ENCODE data around the gene DHX34.

Gene DHX34

DNA sequence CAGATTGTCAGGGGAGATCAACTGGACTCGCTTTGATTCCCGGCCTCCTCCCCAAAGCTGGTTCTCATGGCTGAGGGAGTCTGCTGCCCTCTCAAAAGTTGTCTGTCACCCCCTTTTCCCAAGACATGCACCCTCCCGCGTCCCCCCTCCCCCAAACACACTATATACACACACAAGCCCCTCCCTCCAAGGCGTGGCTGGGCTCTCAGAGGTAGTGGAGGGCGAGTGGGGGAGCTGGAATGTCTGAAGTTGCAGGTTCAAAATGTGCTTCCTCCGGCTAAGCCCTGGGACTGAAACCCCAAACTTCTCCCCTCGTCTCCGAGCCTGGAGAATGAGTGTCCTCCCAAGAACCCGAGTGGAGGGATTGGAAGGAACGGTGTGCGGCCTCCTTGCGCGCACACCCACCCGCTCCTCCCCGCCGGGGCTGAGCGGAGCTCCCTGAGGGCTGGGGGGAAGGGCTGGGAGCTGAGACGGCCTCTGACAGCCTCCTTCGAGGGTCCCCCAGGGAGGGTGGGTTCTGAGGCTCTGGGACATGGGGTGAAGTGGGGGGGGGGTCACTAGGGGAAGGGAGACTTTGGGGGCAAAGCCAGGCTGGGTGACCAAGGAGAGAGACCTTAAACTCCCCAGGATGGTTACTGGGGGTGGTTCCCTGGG, 80.2 kb downstream of the DHX34 start:
- 0 out of 22 replicates have a peak overlapping the region, but pooled peaks of 2 of the 11 experiments have one; percentile 14 to 33 for H3K9ac ChIP-seq
- no peak for TF ChIP-seq Cebpa-rat (IDR thresholded peaks at IDR 0.05)

DNA sequence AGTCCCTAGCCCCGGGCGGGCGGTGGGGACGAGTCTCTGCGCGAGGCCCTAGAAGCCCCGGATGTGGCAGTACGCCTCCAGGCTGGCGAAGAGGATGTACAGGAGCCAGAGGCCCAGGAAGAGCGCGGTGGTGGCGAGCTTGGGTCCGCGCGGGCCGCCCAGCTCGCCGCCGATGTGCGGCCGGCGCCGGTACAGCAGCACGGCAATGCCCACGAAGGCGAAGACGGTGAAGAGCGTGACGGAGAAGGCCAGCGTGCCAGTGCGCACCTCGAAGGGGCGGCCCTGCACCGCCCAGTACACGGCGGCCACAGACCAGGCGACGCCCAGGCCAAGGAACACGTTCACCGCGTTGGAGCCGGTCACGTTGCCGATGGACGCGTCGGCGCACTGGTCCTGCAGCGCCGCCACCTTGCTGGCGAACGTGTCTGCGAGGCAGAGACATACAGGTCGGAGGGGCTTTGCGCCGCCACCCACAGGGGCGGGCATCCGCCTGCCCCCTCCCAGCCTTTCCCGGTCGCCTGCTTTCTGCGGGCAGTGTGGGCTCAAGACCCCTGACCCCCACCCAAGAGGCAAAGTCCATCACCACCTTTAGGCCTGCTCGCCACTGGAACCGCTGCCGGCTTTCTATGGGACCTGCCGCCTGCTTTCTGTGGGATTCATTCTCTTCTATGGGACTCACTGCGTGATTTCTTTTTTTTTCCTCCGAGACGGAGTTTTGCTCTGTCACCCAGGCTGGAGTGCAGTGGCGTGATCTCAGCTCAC, 81.1 kb downstream of the DHX34 start:
- Histone ChIP-seq H3K9me3 (replicated peaks in 1 of 11) (peaks cover 0 to 21% (median 12%) of the 10 kb centered on the region in 11 experiments; a peak in 15 of 22 replicates), H3K9ac (0 out of 22 replicates have a peak overlapping the region, but pooled peaks of 1 of the 11 experiments have one; percentile 14), H3K27ac (0 out of 22 replicates have a peak overlapping the region, but pooled peaks of 1 of the 11 experiments have one; percentile 30), H3K36me3 (no peaks in the 10 kb centered on the region), H3K27me3 (peaks cover 41 to 91% (median 74%) of the 10 kb centered on the region in 11 experiments), H3K4me2 (peak overlapping the region; percentile 77 to 99 (median 91)), H3K4me1 (peaks cover 45 to 56% (median 51%) of the 10 kb centered on the region in 10 experiments), H4K20me1 (peaks cover 0 to 44% (median 7%) of the 10 kb centered on the region in 11 experiments; a peak in 13 of 22 replicates), H3K4me3 (peak overlapping the region in 4 of 10 experiments; percentile 16 to 38 (median 26); a peak in 4 of 20 replicates)
- TF ChIP-seq Cebpa-rat (IDR thresholded peaks at IDR 0.05): no peak

More for the DNA sequence above, 80.2 kb downstream of the DHX34 start:
- 0 out of 22 replicates have a peak overlapping the region, but pooled peaks of 1 of the 11 experiments have one; percentile 30 for H3K27ac ChIP-seq
- H3K4me3 ChIP-seq: no peak overlapping the region
- peak overlapping the region; percentile 88 to 99 (median 92) for H3K4me2 ChIP-seq
- no peaks in the 10 kb centered on the region for H3K36me3 ChIP-seq
- peaks cover 0 to 44% (median 7%) of the 10 kb centered on the region in 11 experiments; a peak in 13 of 22 replicates for H4K20me1 ChIP-seq
- H3K4me1 ChIP-seq: peaks cover 41 to 50% (median 44%) of the 10 kb centered on the region in 10 experiments
- H3K9me3 ChIP-seq (replicated peaks in 1 of 11): peaks cover 0 to 21% (median 12%) of the 10 kb centered on the region in 11 experiments; a peak in 15 of 22 replicates
- peaks cover 45 to 93% (median 77%) of the 10 kb centered on the region in 11 experiments for H3K27me3 ChIP-seq

DNA sequence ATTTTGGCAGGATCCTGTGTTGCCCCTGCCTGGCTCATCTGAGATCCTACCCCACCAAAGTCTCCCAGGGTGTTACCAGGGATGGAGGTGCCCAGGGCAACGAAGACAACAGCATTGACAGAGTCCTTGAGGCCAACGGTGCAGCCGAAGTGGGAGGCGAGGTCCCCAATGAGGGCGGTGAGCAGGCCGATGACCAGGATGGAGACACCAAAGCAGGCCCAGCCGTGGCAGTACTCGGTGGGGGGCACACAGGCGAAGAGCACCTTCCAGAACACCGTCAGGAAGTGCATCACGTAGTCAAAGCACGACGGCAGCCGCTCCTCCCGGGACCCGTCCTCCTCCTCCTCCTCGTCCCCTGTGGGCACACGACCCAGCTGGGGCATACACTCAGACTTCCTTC, 83.0 kb downstream of the DHX34 start:
- H3K9me3 ChIP-seq (replicated peaks in 1 of 11): peaks cover 0 to 21% (median 12%) of the 10 kb centered on the region in 11 experiments; a peak in 15 of 22 replicates
- H3K9ac ChIP-seq: no peak overlapping the region
- H3K4me3 ChIP-seq: no peak overlapping the region
- H3K4me2 ChIP-seq: peak overlapping the region; percentile 9 to 67 (median 29); a peak in 15 of 22 replicates
- H3K27me3 ChIP-seq: peaks cover 36 to 87% (median 66%) of the 10 kb centered on the region in 11 experiments
- H3K27ac ChIP-seq: no peak overlapping the region
- H4K20me1 ChIP-seq: peaks cover 0 to 44% (median 16%) of the 10 kb centered on the region in 11 experiments; a peak in 13 of 22 replicates
- no peaks in the 10 kb centered on the region for H3K36me3 ChIP-seq
- no peak for TF ChIP-seq Cebpa-rat (IDR thresholded peaks at IDR 0.05)
- H3K4me1 ChIP-seq: peaks cover 52 to 69% (median 64%) of the 10 kb centered on the region in 10 experiments

Measured in BLaER1 treated with 17β-estradiol and CSF1 and Interleukin-3, amounts not matched to agents 10 nM and 100 nM (cell line).